DMS53 (cell line): ENCODE measurements around the gene RNF20.
"Not testable (repeated sequence)": the region's sequence is repeated elsewhere in the genome, so short reads cannot be mapped to it uniquely, and the experiment has no call there.

Experiments
- DNase-seq: peaks from one replicate; lab custom pipeline; 2025; lab: John Stamatoyannopoulos, UW

Gene RNF20

GRCh38 chr9:101536938-101537337 lies 3.3 kb downstream of the RNF20 start:
- DNase-seq, result no peak

GRCh38 chr9:101540069-101540468 lies 6.4 kb downstream of the RNF20 start:
- DNase-seq, result no peak

GRCh38 chr9:101543098-101543735 lies 9.6 kb downstream of the RNF20 start:
- DNase-seq, result no peak

- DNase-seq, result peak; percentile 59
Measured at GRCh38 chr9:101549472-101550098, 15.9 kb downstream of the RNF20 start.

GRCh38 chr9:101561740-101562139 lies 28.1 kb downstream of the RNF20 start:
- DNase-seq, result no peak

GRCh38 chr9:101562966-101563365 lies 29.3 kb downstream of the RNF20 start:
- no peak for DNase-seq

GRCh38 chr9:101564252-101564651 lies 30.6 kb downstream of the RNF20 start:
- DNase-seq, result no peak

- peak; percentile 29 for DNase-seq
Measured at GRCh38 chr9:101566904-101567724, 33.5 kb downstream of the RNF20 start.

- no peak for DNase-seq
Measured at GRCh38 chr9:101567725-101568350, 34.2 kb downstream of the RNF20 start.

- DNase-seq, result no peak
Measured at GRCh38 chr9:101569741-101570501, 36.3 kb downstream of the RNF20 start.

GRCh38 chr9:101571114-101571513 lies 37.5 kb downstream of the RNF20 start:
- DNase-seq, result no peak

- DNase-seq, result no peak
Measured at GRCh38 chr9:101572316-101572715, 38.7 kb downstream of the RNF20 start.

- DNase-seq, result peak; percentile 7
Measured at GRCh38 chr9:101574731-101575333, 41.2 kb downstream of the RNF20 start.

GRCh38 chr9:101578378-101578777 lies 44.7 kb downstream of the RNF20 start:
- no peak for DNase-seq

GRCh38 chr9:101579711-101580545 lies 46.3 kb downstream of the RNF20 start:
- DNase-seq, result no peak

GRCh38 chr9:101582553-101582952 lies 48.9 kb downstream of the RNF20 start:
- DNase-seq, result no peak

GRCh38 chr9:101585740-101586139 lies 52.1 kb downstream of the RNF20 start:
- no peak for DNase-seq

GRCh38 chr9:101586651-101587050 lies 53.0 kb downstream of the RNF20 start:
- DNase-seq, result no peak

- DNase-seq, result no peak
Measured at GRCh38 chr9:101587332-101588043, 53.8 kb downstream of the RNF20 start.

- not testable (repeated sequence) for DNase-seq
Measured at GRCh38 chr9:101590074-101590473, 56.4 kb downstream of the RNF20 start.
